ENCODE measurements around the gene CDC42SE2.
"Not testable (repeated sequence)": the region's sequence is repeated elsewhere in the genome, so short reads cannot be mapped to it uniquely, and the experiment has no call there.

Gene CDC42SE2

GRCh38 chr5:131252824-131253171 lies 11.1 kb upstream of the CDC42SE2 start:
- peak; percentile 81 for DNase-seq

GRCh38 chr5:131254025-131254424 lies 9.8 kb upstream of the CDC42SE2 start:
- not testable (repeated sequence) for DNase-seq

DNA sequence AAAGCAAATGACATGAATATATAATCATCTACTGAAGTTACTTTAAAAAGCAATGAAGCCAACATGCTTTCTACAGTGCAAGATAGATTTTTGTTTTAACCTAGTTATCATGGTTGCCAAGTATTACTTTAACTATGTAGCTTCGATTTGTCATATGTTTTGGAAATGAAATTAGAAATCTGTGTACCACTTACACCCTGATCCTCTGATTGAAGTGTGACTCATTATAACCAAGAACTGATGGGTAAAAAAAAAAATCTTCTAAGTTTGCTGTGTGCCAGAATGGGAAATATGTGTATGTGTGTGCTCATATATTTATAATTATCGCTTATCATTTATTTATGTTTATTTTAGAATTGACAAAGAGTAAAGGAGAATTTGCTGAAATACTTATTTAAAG lies 9.1 kb upstream of the CDC42SE2 start:
- DNase-seq: no peak

GRCh38 chr5:131256507-131256823 lies 7.4 kb upstream of the CDC42SE2 start:
- DNase-seq: no peak

DNA sequence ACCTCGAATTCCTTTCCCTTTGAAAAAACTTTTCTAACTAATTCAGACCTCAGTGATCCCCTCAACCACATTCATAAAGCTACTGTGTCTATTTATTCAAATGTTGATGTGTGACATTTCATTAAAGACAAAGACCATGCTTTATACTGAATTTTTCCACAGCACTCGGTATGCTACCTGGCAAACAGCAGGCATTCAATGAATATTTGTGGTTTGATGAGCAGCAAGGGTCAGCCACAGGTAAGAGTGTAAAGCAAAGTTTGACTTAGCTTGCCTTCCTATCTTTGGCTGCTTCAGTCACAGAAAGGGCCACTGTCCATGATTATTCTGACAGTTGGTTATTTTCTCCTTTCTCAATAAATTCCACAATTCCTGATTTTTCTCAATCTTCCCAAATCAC lies 5.1 kb upstream of the CDC42SE2 start:
- no peak for DNase-seq

DNA sequence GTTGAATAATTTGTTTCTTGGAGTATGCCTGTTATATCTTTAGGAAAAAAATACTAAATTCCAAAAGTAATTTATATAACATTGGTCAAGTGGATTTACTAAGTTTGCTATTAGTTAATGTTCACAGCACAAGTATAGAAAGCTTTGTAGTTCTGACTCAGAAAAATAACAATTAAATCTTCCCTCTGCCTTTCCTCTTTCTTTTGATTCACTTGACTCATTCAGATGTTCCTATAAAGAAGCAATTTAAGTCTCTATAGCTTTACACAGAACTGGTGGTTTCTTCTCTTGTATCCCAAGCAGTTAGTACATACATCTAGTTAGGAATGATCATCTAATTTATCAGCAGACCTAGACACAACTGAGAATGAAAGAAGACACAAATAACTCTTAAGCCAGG lies 4.5 kb upstream of the CDC42SE2 start:
- DNase-seq: no peak

DNA sequence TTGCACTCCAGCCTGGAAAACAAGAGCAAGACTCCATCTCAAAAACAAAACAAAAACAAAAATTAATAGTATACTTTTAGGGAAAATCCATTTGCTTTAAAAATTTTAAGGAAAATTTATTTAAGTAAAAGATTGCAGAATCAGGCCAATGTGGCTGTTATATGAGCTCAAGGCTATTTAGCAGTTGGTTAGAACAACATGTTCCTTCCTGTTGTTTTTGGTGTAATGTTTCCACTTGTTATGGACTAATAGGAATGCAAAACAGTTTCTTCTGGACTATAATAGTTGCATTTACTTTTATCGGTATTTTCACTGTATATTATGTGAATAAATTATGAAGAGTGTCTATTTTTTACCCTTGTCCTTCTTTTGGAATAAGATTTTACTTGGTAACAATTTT lies 3.0 kb upstream of the CDC42SE2 start:
- no peak for DNase-seq

- DNase-seq: no peak
Observed at GRCh38 chr5:131261483-131261882, 2.4 kb upstream of the CDC42SE2 start.

- DNase-seq: no peak
Observed at GRCh38 chr5:131262953-131263541, 806 bp upstream of the CDC42SE2 start.

GRCh38 chr5:131264451-131265099 lies 722 bp downstream of the CDC42SE2 start:
- DNase-seq: peak; percentile 61

- no peak for DNase-seq
Observed at GRCh38 chr5:131265311-131265803, 1.5 kb downstream of the CDC42SE2 start.

GRCh38 chr5:131266370-131267060 lies 2.7 kb downstream of the CDC42SE2 start:
- peak; percentile 54 for DNase-seq

- DNase-seq: no peak
Observed at GRCh38 chr5:131268758-131269370, 5.0 kb downstream of the CDC42SE2 start.

DNA sequence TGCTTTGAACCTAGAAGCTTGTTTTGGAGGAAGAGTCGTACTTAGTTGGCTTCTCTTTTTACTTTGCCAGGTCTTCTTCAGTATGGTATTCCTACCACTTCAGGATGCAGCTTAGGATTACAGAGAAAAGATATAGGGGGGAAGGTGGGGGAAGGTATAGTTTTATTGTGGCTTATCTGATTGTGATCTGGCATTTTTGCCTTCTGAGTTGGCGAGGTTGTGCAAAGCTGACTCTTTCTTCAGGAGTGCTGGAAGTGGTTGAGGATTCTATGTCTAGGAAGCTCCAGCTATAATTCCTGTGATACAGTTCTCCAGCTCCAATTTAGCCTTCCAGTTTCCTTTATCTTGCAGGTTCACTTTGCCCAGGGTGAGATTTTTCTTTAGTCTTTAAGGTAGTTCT lies 7.0 kb downstream of the CDC42SE2 start:
- no peak for DNase-seq

GRCh38 chr5:131271888-131272287 lies 8.0 kb downstream of the CDC42SE2 start:
- not testable (repeated sequence) for DNase-seq

- no peak for DNase-seq
Observed at GRCh38 chr5:131272307-131272706, 8.5 kb downstream of the CDC42SE2 start.

GRCh38 chr5:131272724-131273123 lies 8.9 kb downstream of the CDC42SE2 start:
- DNase-seq: no peak

- no peak for DNase-seq
Observed at GRCh38 chr5:131274326-131275063, 10.6 kb downstream of the CDC42SE2 start.

DNA sequence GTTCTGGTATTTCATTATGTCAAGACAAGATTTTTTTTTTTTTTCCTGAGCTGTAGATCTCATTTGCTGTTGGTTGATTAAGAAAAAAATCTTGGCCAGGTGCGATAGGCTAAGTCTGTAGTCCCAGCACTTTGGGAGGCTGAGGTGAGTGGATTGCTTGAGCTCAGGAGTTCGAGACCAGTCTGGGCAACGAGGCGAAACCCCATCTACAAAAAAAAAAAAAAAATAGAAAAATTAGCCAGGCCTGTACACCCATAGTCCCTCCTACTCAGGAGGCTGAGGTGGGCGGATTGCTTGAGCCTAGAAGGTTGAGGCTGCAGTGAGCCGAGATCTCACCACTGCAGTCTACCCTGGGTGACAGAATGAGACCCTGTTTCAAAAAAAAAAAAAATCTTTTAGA lies 12.2 kb downstream of the CDC42SE2 start:
- DNase-seq: peak; percentile 39

GRCh38 chr5:131277447-131277846 lies 13.6 kb downstream of the CDC42SE2 start:
- DNase-seq: no peak

DNA sequence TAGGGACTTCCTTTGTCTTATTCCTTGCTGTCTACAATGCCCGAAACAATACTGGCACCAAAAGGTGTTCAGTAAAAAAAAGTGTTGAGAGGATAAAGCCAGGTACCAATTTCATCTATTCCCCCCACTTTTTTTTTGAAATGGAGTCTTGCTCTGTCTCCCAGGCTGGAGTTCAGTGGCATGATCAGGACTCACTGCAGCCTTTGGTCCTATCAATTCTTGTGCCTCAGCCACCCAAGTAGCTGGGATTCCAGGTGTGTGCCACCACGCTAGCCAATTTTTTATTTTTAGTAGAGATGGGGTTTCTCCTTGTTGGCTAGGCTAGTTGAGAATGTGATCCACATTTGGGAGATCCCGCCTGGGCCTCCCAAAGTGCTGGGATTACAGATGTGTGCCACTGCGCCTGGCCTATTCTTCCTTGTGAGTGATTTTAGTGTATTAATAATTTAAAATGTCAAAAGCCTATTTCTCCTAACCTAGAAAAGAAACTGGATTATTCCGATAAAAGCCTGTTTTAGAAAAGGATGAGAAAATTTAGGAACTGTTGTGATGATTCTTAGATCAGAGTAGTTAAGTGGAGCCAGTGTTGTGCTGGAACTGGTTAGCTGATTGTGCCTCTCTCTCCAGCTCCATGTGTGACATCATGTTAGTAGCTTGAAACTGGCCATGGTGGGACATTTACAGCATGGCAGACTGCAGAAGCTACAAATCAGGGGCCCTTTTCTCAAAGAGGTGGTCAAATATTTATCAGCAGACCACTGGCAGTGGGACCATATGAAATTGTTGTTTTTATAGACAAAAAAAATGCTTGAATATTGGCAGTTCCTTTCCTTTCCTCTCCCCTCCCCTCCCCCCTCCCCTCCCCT lies 14.3 kb downstream of the CDC42SE2 start:
- no peak for DNase-seq

GRCh38 chr5:131278741-131279124 lies 14.9 kb downstream of the CDC42SE2 start:
- not testable (repeated sequence) for DNase-seq

Measured in stimulated activated CD4-positive, alpha-beta T cell treated with anti-CD3 and anti-CD28 coated beads, Interleukin-15, amount 100 ng/mL, for 24 hours (primary cell).